Progenitor cell of endocrine pancreas (in vitro differentiated cells): Measurements from ENCODE around the gene MARF1. TPM values are rescaled to one million over a fixed set of nuclear protein-coding genes. Genes with fewer than 3 reads are reported as not detected.
A peak's percentile ranks its signal among the peaks of the same experiment; 100 is the strongest.
"Not testable (repeated sequence)": the region's sequence is repeated elsewhere in the genome, so short reads cannot be mapped to it uniquely, and the experiment has no call there.

Source experiments
- DNase-seq: peaks from one replicate; pipeline ENCODE4 v3.0.0; 2021; ENCODE audit warnings: low spot score; ENCODE audit not compliant: unreplicated experiment
- H3K27ac Mint-ChIP-seq: 2 replicates; pipeline ENCODE4 v1.8.0; 2021; ENCODE audit warnings: mild to moderate bottlenecking, moderate library complexity, mixed read lengths
- H3K27me3 Mint-ChIP-seq: 2 replicates; pipeline ENCODE4 v1.8.0; 2021; ENCODE audit warnings: mixed read lengths
- H3K36me3 Mint-ChIP-seq: 2 replicates; pipeline ENCODE4 v1.8.0; 2022; ENCODE audit warnings: mixed read lengths; ENCODE audit not compliant: insufficient read depth
- H3K4me1 Mint-ChIP-seq: 2 replicates; pipeline ENCODE4 v1.8.0; 2021; ENCODE audit warnings: low read depth, mixed read lengths
- H3K4me3 Mint-ChIP-seq: 2 replicates; pipeline ENCODE4 v1.8.0; 2021; ENCODE audit warnings: low read depth, mild to moderate bottlenecking, moderate library complexity, mixed read lengths
- H3K9me3 Mint-ChIP-seq: 2 replicates; pipeline ENCODE4 v1.8.0; 2021; ENCODE audit warnings: low read depth, mixed read lengths
- CTCF ChIP-seq: fragments of 200-600 bp; sonication (generic); IDR thresholded peaks from one replicate; pipeline ENCODE4 v1.5.0; 2021; ENCODE audit warnings: antibody characterized with exemption, mild to moderate bottlenecking; ENCODE audit not compliant: unreplicated experiment
- total RNA-seq: library from RNA; stranded (reverse); gene quantifications from 2 replicates; pipeline ENCODE4 v1.2.1, GENCODE V29; 2021

MARF1 gene
- total RNA-seq, 1 donor from 2014 or later = 71.9 TPM

GRCh38 chr16:15672514-15673167 lies 29.7 kb upstream of the MARF1 start:
- Mint-ChIP-seq H3K36me3 (peaks cover 7% of the 10 kb centered on the region), H3K27me3 (no peaks in the 10 kb centered on the region), H3K9me3 (no peaks in the 10 kb centered on the region), H3K4me3 (no peak overlapping the region), H3K27ac (peak overlapping the region; percentile 80), H3K4me1 (peaks cover 2% of the 10 kb centered on the region)
- DNase-seq = no peak
- TF ChIP-seq CTCF = no peak

- not testable (repeated sequence) for H3K4me3 Mint-ChIP-seq, H3K27ac Mint-ChIP-seq, H3K27me3 Mint-ChIP-seq, H3K4me1 Mint-ChIP-seq, DNase-seq, H3K36me3 Mint-ChIP-seq, H3K9me3 Mint-ChIP-seq
These were observed 29.2 kb upstream of the MARF1 start for GRCh38 chr16:15672127-15672513.

- Mint-ChIP-seq H3K36me3 (peaks cover 10% of the 10 kb centered on the region), H3K27ac (no peak overlapping the region), H3K4me1 (peaks cover 2% of the 10 kb centered on the region)
These were observed 28.7 kb upstream of the MARF1 start for GRCh38 chr16:15671530-15672117.

GRCh38 chr16:15667091-15667742 lies 24.3 kb upstream of the MARF1 start:
- Mint-ChIP-seq H3K4me3 (no peak overlapping the region), H3K27ac (no peak overlapping the region), H3K4me1 (no peaks in the 10 kb centered on the region), H3K36me3 (peaks cover 13% of the 10 kb centered on the region), H3K27me3 (no peaks in the 10 kb centered on the region), H3K9me3 (no peaks in the 10 kb centered on the region)
- no peak for TF ChIP-seq CTCF
- no peak for DNase-seq

More at GRCh38 chr16:15671530-15672117, 28.7 kb upstream of the MARF1 start:
- Mint-ChIP-seq H3K4me3 (no peak overlapping the region), H3K27me3 (no peaks in the 10 kb centered on the region), H3K9me3 (no peaks in the 10 kb centered on the region)
- TF ChIP-seq CTCF = no peak
- DNase-seq = no peak

- no peaks in the 10 kb centered on the region for H3K4me1 Mint-ChIP-seq
- H3K27me3 Mint-ChIP-seq = no peaks in the 10 kb centered on the region
- no peak for TF ChIP-seq CTCF
- no peak overlapping the region for H3K27ac Mint-ChIP-seq
- no peak for DNase-seq
- peaks cover 11% of the 10 kb centered on the region for H3K36me3 Mint-ChIP-seq
- H3K9me3 Mint-ChIP-seq = no peaks in the 10 kb centered on the region
- no peak overlapping the region for H3K4me3 Mint-ChIP-seq
These were observed 22.2 kb upstream of the MARF1 start for GRCh38 chr16:15665107-15665506.
